GM23338 (cell line): ENCODE measurements around the gene TAF4B.

Experiments used
- POLR2AphosphoS5 ChIP-seq: IDR thresholded peaks from 2 replicates; pipeline ENCODE4 v1.6.1; 2016; ENCODE audit warnings: antibody characterized with exemption, low read depth
- TF ChIP-seq, protein P1 (sequence below): IDR thresholded peaks from one replicate; pipeline ENCODE4 v1.6.1; 2018; ENCODE audit warnings: antibody characterized with exemption; ENCODE audit not compliant: unreplicated experiment

DNA sequence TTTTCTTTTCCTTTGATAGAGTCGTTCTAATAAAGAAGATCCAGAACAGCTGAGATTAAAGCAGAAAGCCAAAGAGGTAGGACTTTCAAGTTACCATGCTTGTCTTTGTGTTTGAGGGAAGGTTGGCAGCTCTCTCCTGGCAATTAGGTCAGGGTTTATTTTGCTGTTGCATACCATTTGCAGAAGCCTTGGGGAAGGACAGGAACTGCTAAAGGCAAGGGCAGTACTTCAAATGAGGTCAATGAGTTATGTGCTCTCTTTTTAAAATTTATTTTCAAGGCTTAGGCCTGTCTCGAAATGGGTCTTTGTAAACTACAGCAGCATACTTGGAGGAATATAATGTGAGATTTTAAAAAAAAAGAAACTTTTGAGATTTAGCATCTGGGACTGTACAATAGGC lies 108.9 kb downstream of the TAF4B start:
- TF ChIP-seq POLR2AphosphoS5, result no peak
- TF ChIP-seq, protein P1, sequence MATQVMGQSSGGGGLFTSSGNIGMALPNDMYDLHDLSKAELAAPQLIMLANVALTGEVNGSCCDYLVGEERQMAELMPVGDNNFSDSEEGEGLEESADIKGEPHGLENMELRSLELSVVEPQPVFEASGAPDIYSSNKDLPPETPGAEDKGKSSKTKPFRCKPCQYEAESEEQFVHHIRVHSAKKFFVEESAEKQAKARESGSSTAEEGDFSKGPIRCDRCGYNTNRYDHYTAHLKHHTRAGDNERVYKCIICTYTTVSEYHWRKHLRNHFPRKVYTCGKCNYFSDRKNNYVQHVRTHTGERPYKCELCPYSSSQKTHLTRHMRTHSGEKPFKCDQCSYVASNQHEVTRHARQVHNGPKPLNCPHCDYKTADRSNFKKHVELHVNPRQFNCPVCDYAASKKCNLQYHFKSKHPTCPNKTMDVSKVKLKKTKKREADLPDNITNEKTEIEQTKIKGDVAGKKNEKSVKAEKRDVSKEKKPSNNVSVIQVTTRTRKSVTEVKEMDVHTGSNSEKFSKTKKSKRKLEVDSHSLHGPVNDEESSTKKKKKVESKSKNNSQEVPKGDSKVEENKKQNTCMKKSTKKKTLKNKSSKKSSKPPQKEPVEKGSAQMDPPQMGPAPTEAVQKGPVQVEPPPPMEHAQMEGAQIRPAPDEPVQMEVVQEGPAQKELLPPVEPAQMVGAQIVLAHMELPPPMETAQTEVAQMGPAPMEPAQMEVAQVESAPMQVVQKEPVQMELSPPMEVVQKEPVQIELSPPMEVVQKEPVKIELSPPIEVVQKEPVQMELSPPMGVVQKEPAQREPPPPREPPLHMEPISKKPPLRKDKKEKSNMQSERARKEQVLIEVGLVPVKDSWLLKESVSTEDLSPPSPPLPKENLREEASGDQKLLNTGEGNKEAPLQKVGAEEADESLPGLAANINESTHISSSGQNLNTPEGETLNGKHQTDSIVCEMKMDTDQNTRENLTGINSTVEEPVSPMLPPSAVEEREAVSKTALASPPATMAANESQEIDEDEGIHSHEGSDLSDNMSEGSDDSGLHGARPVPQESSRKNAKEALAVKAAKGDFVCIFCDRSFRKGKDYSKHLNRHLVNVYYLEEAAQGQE, result no peak
